ENCODE measurements around the gene UBL4A. TPM values are rescaled to one million over a fixed set of nuclear protein-coding genes. Genes with fewer than 3 reads are reported as not detected.

UBL4A gene
- total and polyA plus RNA-seq, 9 of the 15 experiments (the other 6 are each of a cell fraction or from before 2014, with no cell fraction given) = 15.2 to 140 (median 100) TPM

DNA sequence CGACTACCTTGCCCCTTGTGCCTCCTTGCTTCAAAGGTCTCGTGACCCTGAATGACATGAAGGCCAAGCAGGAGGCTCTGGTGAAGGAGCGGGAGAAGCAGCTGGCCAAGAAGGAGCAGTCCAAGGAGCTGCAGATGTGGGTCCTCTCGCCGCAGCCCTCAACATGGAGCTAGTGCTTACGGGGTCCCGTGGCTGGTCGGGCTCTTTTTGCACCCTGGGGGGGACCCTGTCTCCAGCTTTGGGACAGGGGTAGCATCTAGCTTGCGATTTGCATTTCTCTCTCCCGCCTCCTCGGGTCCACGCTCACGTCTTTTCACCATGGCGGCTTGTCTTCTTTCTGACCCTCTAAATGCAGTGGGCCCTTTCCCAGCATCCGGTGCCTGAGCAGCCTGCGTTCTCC is 40.6 kb downstream of the UBL4A start (continued):
- TF ChIP-seq, protein P1, sequence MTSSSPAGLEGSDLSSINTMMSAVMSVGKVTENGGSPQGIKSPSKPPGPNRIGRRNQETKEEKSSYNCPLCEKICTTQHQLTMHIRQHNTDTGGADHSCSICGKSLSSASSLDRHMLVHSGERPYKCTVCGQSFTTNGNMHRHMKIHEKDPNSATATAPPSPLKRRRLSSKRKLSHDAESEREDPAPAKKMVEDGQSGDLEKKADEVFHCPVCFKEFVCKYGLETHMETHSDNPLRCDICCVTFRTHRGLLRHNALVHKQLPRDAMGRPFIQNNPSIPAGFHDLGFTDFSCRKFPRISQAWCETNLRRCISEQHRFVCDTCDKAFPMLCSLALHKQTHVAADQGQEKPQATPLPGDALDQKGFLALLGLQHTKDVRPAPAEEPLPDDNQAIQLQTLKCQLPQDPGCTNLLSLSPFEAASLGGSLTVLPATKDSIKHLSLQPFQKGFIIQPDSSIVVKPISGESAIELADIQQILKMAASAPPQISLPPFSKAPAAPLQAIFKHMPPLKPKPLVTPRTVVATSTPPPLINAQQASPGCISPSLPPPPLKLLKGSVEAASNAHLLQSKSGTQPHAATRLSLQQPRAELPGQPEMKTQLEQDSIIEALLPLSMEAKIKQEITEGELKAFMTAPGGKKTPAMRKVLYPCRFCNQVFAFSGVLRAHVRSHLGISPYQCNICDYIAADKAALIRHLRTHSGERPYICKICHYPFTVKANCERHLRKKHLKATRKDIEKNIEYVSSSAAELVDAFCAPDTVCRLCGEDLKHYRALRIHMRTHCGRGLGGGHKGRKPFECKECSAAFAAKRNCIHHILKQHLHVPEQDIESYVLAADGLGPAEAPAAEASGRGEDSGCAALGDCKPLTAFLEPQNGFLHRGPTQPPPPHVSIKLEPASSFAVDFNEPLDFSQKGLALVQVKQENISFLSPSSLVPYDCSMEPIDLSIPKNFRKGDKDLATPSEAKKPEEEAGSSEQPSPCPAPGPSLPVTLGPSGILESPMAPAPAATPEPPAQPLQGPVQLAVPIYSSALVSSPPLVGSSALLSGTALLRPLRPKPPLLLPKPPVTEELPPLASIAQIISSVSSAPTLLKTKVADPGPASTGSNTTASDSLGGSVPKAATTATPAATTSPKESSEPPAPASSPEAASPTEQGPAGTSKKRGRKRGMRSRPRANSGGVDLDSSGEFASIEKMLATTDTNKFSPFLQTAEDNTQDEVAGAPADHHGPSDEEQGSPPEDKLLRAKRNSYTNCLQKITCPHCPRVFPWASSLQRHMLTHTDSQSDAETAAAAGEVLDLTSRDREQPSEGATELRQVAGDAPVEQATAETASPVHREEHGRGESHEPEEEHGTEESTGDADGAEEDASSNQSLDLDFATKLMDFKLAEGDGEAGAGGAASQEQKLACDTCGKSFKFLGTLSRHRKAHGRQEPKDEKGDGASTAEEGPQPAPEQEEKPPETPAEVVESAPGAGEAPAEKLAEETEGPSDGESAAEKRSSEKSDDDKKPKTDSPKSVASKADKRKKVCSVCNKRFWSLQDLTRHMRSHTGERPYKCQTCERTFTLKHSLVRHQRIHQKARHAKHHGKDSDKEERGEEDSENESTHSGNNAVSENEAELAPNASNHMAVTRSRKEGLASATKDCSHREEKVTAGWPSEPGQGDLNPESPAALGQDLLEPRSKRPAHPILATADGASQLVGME (CRISPR knock-in tag; IDR thresholded peaks at IDR 0.05) = no peak
- no peak for TF ChIP-seq GABPB1 (CRISPR knock-in tag; IDR thresholded peaks at IDR 0.05)
- TF ChIP-seq ZFP30 (CRISPR knock-in tag; IDR thresholded peaks at IDR 0.05; ENCODE audit: borderline replicate concordance) = no peak
- no peak for TF ChIP-seq ZKSCAN3 (CRISPR knock-in tag; IDR thresholded peaks at IDR 0.05)
- TF ChIP-seq PCBP1 (IDR thresholded peaks at IDR 0.05; ENCODE audit: low read depth, low read length, poor library complexity, severe bottlenecking) = no peak
- no peak for TF ChIP-seq TEAD1 (CRISPR knock-in tag; IDR thresholded peaks at IDR 0.05)
- no peak for TF ChIP-seq RBM17 (IDR thresholded peaks at IDR 0.05; ENCODE audit: borderline replicate concordance, low read depth, low read length)
- TF ChIP-seq NBN (IDR thresholded peaks at IDR 0.05; ENCODE audit: low read depth) = no peak
- TF ChIP-seq, protein P2, sequence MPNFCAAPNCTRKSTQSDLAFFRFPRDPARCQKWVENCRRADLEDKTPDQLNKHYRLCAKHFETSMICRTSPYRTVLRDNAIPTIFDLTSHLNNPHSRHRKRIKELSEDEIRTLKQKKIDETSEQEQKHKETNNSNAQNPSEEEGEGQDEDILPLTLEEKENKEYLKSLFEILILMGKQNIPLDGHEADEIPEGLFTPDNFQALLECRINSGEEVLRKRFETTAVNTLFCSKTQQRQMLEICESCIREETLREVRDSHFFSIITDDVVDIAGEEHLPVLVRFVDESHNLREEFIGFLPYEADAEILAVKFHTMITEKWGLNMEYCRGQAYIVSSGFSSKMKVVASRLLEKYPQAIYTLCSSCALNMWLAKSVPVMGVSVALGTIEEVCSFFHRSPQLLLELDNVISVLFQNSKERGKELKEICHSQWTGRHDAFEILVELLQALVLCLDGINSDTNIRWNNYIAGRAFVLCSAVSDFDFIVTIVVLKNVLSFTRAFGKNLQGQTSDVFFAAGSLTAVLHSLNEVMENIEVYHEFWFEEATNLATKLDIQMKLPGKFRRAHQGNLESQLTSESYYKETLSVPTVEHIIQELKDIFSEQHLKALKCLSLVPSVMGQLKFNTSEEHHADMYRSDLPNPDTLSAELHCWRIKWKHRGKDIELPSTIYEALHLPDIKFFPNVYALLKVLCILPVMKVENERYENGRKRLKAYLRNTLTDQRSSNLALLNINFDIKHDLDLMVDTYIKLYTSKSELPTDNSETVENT (CRISPR knock-in tag; IDR thresholded peaks at IDR 0.05) = no peak
- no peak for TF ChIP-seq STAT5B (CRISPR knock-in tag; IDR thresholded peaks at IDR 0.05)
